ENCODE measurements around the gene YOD1. TPM values are rescaled to one million over a fixed set of nuclear protein-coding genes. Genes with fewer than 3 reads are reported as not detected.

The YOD1 gene
- total RNA-seq, 1 donor from 2014 or later, result 15.2 TPM

DNA sequence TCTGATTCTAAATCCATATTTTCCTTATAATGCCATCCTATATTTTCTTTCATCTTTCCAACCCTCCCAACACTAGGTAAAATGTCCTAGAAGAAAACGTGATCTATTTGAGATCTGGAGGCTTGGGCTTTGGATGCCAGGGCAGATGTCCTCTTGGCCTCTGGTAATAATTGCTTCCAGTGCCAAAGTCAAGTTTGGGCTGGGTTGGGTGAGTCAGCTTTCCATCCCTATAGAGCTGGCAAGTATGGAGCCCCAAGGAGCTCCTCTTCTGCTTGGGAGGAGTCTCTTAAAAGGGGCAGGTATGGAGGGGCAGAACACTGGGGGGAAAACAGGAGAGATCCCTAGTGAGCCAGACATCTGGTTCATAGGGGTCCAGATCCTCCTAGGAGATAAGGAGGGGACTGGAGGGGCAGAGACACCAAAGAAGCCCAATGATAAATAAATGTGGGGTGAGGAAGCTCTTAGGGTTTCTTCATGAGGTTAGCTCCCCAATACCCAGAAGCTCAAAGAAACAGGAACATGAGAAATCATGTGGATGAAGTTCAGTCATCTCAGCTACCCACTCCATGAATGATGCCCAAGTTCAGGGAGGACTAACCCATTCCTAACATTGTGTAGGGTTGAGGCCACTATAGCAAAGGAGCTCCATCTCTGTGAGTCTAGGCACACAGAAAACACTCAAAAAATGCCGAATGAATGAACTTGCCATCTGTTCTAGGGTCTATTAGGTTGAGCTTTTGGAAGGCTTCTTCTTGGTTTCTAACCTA is 21.9 kb downstream of the YOD1 start:
- H3K36me3 Mint-ChIP-seq (ENCODE audit: low read depth), result no peaks in the 10 kb centered on the region
- H3K4me1 Mint-ChIP-seq, result peaks cover 40% of the 10 kb centered on the region
- no peak for TF ChIP-seq CTCF (conservative IDR thresholded peaks at IDR 0.05)
- peaks cover 24% of the 10 kb centered on the region for H3K27me3 Mint-ChIP-seq (ENCODE audit: low read depth)
- no peak overlapping the region for H3K27ac Mint-ChIP-seq (ENCODE audit: unreplicated experiment)
- no peak for DNase-seq (ENCODE audit: low read depth, low spot score)
- no peak overlapping the region for H3K4me3 Mint-ChIP-seq
- H3K9me3 Mint-ChIP-seq, result peaks cover under 1% of the 10 kb centered on the region

GRCh38 chr1:207027921-207028320 is 23.1 kb downstream of the YOD1 start:
- H3K4me3 Mint-ChIP-seq, result no peak overlapping the region
- peaks cover 23% of the 10 kb centered on the region for H3K27me3 Mint-ChIP-seq (ENCODE audit: low read depth)
- no peak for DNase-seq (ENCODE audit: low read depth, low spot score)
- H3K9me3 Mint-ChIP-seq, result no peaks in the 10 kb centered on the region
- TF ChIP-seq CTCF (conservative IDR thresholded peaks at IDR 0.05), result no peak
- peaks cover 43% of the 10 kb centered on the region for H3K4me1 Mint-ChIP-seq
- no peak overlapping the region for H3K27ac Mint-ChIP-seq (ENCODE audit: unreplicated experiment)
- no peaks in the 10 kb centered on the region for H3K36me3 Mint-ChIP-seq (ENCODE audit: low read depth)

DNA sequence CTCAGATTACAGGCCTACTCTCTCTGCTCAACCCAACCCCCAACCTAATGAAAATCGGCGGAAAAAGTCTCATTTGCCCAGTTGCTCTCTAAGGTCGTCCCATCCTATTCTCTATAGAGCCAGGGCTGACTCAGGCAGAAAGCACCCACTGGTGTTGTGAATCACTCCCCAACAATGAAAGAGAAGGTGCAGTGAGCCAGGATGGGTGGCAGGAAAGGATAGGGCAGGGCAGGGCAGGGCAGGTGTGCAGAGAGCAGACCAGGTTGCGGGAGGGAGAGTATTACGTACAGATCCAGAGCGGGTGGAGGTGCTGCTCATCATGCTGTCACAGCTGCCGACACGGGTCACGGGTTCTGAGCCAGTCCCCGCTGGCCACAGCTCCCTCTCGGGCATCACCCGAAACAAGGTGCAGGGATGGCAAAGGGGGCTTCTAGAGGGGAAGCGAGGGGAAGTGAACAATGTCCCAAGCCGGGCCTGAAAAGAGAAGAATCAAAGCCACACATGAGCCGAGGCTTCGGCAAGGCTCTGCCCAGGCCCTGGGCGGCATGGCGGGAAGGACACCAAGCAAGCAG is 23.7 kb downstream of the YOD1 start:
- no peaks in the 10 kb centered on the region for H3K36me3 Mint-ChIP-seq (ENCODE audit: low read depth)

DNA sequence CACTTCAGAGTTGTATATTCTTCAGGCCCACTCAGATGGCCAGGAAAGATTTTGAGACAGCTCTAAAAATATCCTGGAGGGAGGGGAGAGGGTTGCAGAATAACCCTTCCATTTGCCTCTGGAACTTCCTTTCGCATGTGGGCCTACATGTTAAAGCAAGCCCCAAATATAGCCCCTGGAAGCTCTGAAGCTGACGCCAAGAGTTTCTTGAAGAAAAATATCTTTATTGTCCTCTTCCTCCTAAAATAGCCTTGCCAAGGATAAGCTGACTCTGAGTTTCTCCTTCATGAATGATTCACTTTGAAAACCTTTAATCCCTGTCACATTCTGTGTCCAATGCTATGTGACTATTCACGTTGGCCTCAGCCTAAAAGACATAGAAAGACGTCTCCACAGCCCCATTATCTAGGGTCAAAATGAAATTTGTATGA is 24.9 kb downstream of the YOD1 start:
- DNase-seq (ENCODE audit: low read depth, low spot score), result no peak
- peaks cover 39% of the 10 kb centered on the region for H3K4me1 Mint-ChIP-seq
- TF ChIP-seq CTCF (conservative IDR thresholded peaks at IDR 0.05), result no peak
- no peak overlapping the region for H3K27ac Mint-ChIP-seq (ENCODE audit: unreplicated experiment)
- no peaks in the 10 kb centered on the region for H3K9me3 Mint-ChIP-seq
- peaks cover 13% of the 10 kb centered on the region for H3K27me3 Mint-ChIP-seq (ENCODE audit: low read depth)
- H3K36me3 Mint-ChIP-seq (ENCODE audit: low read depth), result no peaks in the 10 kb centered on the region
- no peak overlapping the region for H3K4me3 Mint-ChIP-seq

More for the DNA sequence above, 23.7 kb downstream of the YOD1 start:
- DNase-seq (ENCODE audit: low read depth, low spot score), result no peak
- no peaks in the 10 kb centered on the region for H3K9me3 Mint-ChIP-seq
- TF ChIP-seq CTCF (conservative IDR thresholded peaks at IDR 0.05), result no peak
- H3K4me3 Mint-ChIP-seq, result no peak overlapping the region
- peaks cover 36% of the 10 kb centered on the region for H3K4me1 Mint-ChIP-seq
- H3K27me3 Mint-ChIP-seq (ENCODE audit: low read depth), result peaks cover 22% of the 10 kb centered on the region
- H3K27ac Mint-ChIP-seq (ENCODE audit: unreplicated experiment), result no peak overlapping the region

GRCh38 chr1:207025146-207025880 is 25.7 kb downstream of the YOD1 start:
- DNase-seq (ENCODE audit: low read depth, low spot score), result no peak

More at GRCh38 chr1:207025146-207025880, 25.7 kb downstream of the YOD1 start:
- H3K36me3 Mint-ChIP-seq (ENCODE audit: low read depth), result no peaks in the 10 kb centered on the region
- H3K27ac Mint-ChIP-seq (ENCODE audit: unreplicated experiment), result no peak overlapping the region
- peaks cover 43% of the 10 kb centered on the region for H3K4me1 Mint-ChIP-seq
- H3K27me3 Mint-ChIP-seq (ENCODE audit: low read depth), result peaks cover 8% of the 10 kb centered on the region
- no peaks in the 10 kb centered on the region for H3K9me3 Mint-ChIP-seq
- H3K4me3 Mint-ChIP-seq, result no peak overlapping the region
- no peak for TF ChIP-seq CTCF (conservative IDR thresholded peaks at IDR 0.05)

All from neural crest cell (in vitro differentiated cells).